GM19324 (cell line): ENCODE results near the gene SRGAP3.

Experiments used
- ATAC-seq: cut with Tn5 transposase; IDR thresholded peaks from one replicate; pipeline ENCODE4 v1.9.1; 2021; ENCODE audit warnings: mild to moderate bottlenecking, moderate library complexity; ENCODE audit not compliant: unreplicated experiment, low FRiP score

Gene SRGAP3

DNA sequence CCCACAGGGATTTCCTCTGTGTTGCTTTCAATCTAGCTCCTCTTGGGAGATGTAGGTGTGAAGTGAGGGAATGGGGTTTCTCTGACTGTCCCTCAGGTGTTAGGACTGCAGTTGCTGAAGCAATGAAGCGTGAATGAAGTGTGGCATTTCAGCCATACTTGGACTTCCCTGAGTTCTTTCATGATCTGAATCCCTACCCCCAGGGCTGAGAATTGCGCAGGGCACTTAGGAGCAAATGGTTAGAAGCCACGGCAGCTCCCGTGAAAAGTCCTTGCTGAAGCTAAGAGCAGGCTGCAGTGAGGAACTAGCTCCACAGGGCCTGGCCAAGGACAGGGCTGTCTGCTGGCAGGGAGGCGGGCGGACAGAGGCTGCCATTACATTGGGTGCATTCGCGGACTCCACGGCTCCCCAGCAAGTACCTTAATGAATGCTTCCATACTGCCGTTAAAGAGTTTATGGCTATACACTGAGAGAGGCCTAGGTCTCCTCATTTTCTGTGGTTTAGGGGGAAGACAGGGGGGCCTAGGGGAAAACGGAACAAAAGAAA is 217.1 kb downstream of the SRGAP3 start:
- no peak for ATAC-seq

- no peak for ATAC-seq
Observed at GRCh38 chr3:9030034-9030433, 219.4 kb downstream of the SRGAP3 start.

- no peak for ATAC-seq
Observed at GRCh38 chr3:9028134-9028533, 221.3 kb downstream of the SRGAP3 start.

DNA sequence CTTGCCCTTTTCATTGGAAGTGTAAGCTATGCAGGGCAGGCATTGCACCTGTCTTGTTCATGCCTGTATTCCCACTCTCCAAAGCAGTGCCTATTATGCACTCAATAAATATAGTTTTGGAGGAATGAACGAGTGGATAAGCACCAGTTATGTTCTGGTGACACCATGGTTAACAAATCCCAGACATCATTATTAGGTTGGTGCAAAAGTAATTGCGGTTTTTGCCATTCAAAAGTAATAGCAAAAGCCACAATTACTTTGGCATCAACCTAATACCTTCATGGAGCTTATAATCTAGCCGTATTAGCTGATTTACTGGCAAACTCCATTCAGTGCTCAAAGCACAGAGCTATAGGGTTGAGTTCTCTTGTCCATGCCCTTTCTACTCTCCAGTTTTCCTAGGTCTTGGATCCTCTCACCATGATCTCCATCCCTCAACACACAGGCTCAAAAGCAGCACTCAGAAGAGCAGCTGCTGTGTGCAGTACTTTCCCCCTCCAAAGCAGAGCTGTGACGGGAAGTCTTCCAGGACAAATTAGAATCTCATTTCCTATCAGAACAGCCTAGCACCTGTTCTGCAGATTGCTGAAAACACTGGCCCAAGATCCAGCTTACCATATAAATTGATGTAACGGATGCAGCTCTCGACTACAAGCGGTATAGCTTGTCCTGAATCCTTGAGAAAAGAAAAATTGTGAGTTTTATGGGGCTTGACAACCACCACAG is 223.0 kb downstream of the SRGAP3 start:
- ATAC-seq: no peak

DNA sequence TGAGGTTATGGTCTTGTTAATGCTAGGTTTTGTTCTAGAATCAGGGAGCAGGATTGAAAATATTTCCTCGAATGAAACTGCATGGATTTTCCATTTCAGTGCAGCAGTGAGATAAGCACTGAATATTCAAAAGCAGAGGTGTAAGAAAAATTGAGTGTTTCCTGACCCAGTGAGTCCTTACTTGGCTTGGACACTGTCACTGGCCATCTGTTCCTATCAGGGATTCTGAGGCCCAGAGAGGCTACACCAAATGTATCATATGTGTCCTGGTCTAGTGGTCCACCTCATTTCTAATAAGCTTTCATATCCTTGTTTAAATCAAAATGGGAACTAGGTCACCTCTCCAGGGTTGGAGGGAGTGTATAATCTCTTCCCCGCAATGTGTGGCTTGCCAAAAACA is 225.1 kb downstream of the SRGAP3 start:
- ATAC-seq: no peak

GRCh38 chr3:9023226-9023590 is 226.2 kb downstream of the SRGAP3 start:
- ATAC-seq: no peak

- no peak for ATAC-seq
Observed at GRCh38 chr3:9022305-9023225, 226.9 kb downstream of the SRGAP3 start.

DNA sequence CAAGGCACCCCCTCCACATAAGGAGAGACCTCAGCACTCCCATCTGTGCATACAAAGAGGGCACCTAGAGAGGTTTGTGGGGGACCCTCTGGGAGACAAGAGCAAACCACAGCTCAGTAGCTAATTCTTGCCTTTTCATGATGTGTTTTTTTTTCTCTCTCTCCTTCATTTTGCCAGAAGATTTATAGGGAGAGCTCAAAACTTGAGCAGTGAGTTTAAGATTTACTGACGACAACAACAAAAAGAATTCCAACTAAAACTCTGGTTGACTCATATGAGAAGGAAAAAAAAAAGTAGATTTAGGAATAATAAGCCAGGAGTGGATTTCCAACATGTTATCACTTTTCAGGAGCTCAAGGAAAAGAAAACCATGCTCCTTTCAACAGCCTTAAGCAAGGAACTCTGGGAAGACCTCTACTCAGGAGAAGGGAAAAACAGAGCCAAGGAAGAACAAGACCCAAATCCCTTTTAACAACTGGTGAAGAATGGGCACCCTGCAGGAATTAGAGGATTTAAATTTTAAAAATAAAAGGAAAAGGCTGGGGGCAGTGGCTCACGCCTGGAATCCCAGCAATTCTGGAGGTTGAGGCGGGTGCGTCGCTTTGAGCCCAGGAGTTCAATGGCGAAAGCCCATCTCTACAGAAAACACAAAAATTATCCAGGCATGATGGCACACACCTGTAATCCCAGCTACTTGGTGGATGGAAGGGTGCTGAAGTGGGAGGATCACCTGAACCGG is 228.0 kb downstream of the SRGAP3 start:
- no peak for ATAC-seq

DNA sequence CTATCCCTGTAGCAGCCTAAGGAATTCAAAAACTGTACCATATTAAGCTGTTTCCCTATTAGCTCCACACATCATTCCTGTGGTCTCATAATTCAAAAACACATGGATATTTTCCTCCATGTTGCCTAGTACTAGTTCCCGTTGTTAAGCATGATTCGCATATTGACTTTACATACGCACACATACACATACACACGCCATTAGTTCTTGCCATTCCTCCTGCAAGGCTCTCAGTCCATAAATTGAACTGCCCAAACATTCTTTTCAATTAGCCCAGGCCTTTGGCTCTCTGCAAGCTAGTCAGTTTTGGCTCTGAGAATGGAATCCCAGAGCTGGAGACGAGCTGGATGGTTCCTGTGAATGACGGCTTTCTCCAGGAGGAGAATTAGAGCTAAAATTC is 229.0 kb downstream of the SRGAP3 start:
- no peak for ATAC-seq

GRCh38 chr3:9019259-9019961 is 230.0 kb downstream of the SRGAP3 start:
- ATAC-seq: no peak

GRCh38 chr3:9015250-9015649 is 234.2 kb downstream of the SRGAP3 start:
- no peak for ATAC-seq

DNA sequence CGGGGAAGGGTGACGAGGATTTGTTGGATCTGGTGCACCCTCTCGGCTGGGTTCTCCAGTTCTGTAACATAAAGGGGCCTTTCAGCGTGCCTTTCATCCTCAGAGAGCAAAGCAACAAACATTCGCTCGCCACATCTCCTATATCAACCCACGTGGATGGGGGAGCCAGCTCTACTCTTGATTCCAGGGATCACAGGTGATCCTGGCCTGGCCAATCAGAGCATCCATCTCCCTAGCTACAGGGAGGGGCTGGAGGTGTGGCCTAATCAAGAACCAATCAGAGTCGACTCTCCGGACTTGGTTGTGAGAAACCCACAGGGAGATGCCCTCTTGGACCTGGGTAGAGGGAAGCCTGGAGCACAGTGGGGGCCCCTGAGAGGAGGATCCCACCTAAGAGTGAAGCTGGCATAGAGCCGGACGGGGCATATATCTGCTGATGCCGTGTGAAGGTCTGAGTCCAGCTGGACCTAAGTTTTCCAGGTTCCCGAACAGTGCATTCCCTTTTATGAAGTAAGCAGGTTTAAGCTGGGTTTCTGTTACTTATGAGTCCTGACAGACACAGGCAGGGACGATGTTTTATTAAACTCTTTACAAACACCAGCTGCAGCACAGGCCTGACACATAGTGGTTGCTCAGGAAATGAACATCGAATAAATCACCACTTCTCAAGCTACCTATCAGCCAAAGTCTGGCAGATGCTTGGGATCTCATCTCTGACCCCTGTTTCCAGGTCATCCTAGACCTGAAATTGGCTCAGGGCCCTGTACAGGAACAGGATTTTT is 235.5 kb downstream of the SRGAP3 start:
- no peak for ATAC-seq

DNA sequence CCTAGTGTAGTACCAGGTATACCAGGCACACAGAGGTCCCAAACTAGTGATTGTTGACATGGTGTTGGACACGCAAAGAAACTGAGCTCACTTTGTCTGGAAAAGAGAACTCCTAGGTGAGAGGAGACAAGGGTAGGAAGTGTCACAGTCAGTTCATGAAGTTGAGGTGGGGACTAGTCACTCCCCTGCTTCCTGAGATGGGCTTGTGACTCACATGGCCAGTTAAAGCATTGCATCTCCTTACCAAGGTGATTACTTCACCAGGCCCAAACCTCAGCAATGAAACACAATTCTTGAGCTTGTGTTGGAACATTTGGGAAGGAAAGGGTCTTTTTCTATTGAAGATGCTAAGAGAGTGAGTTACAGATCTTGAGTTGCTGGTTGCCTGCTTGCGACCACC is 236.9 kb downstream of the SRGAP3 start:
- ATAC-seq: no peak

DNA sequence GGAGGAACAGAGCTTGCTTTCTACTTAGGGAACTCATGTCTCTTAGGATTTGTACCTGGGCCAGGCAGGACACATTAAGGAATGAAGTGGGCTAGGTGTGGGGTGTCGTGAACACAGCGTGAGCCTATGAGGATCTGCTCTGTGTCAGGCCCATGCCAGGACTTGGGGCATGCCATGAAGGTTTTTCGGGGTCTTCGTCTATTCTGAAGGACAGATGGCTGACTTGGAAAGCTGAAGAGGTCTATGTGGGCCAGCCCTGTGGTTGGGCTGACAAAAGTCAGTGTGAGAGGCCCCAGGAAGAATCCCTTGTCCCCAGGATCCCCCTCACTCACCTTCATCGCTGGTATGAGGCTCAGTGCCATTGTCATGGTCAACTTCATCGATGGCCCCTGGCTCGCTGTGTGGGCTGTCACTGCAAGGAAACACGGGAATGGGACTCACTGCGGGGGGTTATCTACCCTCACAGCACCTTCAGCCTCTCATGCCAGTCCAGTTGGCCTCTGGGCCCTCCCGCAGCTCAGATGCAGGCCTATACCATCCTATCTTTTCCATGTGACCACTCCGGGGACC is 239.4 kb downstream of the SRGAP3 start:
- no peak for ATAC-seq

DNA sequence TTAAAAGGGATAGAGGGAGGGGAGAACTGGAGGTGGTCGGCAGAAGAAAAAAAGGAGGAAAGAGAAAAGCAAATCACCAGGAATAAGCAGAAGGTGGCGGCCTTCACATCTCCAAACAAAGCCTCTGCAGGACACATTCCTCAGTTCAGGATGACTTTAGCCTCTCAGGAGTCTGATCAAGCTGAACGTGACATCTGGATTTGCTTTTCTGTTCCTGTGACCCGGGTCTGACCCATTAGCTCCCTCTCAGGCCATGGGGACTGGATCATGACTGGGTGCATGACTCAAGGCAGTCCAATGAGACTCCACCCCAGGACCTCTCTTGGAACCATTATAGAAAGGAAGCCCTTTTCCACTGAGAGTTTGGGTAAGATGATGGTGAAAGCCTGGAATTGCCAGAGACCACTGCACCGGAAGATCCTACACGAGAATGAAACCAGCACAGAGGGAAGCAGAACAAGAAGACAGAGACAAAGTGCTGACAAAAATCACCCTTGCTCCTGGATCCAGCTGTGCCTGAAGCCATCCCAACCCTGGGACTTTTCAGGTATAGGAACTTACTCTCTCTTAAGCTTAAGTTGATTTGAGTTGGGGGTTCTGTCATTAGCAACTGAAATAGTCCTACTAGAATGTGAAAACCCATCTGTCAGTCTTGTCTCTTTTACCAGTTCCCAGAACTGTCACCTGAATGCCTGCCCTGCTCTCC is 240.7 kb downstream of the SRGAP3 start:
- no peak for ATAC-seq

DNA sequence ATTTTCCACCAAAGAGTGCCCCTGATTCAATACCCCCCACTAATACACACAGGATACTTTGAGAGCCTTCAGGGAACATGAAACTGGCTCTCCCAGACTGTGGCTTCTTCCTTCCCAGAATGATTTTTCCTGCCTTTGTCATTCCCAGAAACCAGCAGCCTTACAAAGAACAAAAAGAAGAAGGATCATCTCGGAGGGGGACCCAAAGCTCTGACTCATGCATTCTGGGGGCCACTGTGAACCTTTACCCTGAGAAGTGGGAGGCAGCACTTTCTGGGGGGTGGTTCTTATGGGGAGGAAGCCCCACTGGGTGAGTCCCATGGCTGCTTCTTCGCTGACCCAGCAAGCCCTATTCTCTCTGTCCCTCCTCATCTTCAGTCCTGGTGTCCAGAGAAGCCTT is 241.5 kb downstream of the SRGAP3 start:
- ATAC-seq: no peak

- ATAC-seq: no peak
Observed at GRCh38 chr3:9007213-9007612, 242.2 kb downstream of the SRGAP3 start.

- ATAC-seq: no peak
Observed at GRCh38 chr3:9000041-9000440, 249.4 kb downstream of the SRGAP3 start.

DNA sequence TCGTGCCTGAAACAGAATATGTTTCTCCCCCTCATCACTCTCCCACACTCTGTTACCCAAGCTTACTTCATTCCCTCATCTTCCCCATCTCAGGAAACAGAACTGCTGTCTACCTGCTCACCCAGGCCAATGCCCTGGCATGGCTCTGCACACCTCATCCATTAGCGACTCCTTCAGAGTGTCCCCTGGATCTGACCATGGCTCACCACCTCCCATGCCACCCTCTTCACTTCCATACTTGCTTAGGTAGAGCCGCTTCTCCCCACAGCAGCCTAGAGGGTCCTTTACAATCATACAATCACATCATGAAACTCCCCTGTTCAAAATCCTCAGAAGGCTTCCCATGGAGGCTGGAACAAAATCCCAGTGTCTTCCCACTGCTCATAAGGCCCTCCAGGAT is 252.3 kb downstream of the SRGAP3 start:
- ATAC-seq: no peak
